Retina (tissue), 1 donor: ENCODE results near the gene SLC7A14.
A peak's percentile ranks its signal among the peaks of the same experiment; 100 is the strongest.

Experiments
- DNase-seq: peaks from one replicate; pipeline ENCODE4 v3.0.0-alpha.2; 2016

The SLC7A14 gene

DNA sequence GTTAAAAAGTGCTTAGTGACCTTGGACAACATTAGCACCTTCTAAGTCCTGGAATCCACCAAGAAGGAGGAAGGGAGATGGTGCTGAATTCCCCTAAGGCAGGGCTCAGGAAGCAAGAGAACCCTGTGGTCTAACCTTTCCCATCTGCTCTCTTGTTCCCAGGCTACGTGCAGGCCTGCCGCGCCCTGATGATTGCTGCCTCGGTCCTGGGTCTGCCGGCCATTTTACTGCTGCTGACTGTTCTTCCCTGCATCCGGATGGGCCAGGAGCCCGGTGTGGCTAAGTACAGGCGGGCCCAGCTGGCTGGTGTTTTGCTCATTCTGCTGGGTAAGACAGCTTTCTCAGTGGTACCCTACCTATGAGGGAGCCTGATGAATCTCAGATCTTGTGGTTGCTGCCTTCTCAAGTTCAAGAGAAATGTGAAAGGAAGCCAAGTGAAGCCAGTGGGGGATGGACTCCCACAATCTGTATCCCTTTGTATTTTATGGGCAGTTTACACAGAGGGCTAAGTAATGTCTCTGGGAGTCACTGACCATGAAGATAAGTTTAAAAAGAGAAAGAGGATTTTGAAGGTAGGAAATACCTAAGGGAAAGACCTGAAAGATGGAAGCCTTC, 162.8 kb downstream of the SLC7A14 start:
- DNase-seq = no peak

DNA sequence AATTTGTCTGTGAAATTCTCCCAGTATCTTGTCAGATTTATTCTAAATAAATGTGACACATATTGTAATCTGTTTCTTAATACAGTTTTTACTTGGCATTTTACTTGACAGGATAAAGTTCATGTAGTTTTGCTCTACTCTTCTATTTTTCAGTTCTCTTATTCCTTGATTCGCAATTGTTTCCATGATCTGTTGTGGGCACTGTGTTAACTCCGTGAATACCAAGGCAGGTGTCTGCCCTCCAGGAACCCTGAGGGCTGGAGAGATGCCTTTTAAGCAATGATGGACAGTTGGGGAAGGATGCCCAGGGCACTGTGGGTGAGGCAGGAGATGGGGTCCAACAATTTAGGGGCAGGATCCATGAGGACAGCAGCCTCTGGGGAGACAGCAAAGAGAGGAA, 164.1 kb downstream of the SLC7A14 start:
- no peak for DNase-seq

- peak; percentile 40 for DNase-seq
Measured at GRCh38 chr3:170421111-170421641, 164.7 kb downstream of the SLC7A14 start.

DNA sequence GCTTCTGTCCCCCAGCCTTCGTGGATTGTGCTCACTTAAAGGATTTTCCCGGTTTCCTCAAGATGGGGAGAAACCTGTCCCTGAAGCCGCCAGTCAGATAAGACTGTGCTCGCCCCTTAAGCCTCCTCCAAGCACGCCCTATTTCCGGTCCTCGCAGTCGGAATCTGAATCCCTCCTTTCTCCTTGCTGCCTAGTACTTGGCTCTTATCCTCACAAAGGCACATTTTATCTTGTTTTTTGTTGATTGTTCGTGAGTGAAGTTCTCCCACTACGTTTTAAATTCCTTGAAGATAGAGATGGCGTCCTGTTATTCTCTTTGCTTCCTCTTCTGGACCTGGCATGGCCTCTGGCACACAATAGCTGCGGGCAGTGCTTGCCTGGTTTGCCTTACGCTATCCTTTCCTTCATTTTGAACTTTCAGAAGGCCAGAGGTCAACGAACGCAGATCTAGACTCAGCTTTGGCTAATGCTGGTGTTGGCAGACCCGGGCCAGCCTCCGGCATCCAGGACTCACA, 165.5 kb downstream of the SLC7A14 start:
- DNase-seq = no peak

DNA sequence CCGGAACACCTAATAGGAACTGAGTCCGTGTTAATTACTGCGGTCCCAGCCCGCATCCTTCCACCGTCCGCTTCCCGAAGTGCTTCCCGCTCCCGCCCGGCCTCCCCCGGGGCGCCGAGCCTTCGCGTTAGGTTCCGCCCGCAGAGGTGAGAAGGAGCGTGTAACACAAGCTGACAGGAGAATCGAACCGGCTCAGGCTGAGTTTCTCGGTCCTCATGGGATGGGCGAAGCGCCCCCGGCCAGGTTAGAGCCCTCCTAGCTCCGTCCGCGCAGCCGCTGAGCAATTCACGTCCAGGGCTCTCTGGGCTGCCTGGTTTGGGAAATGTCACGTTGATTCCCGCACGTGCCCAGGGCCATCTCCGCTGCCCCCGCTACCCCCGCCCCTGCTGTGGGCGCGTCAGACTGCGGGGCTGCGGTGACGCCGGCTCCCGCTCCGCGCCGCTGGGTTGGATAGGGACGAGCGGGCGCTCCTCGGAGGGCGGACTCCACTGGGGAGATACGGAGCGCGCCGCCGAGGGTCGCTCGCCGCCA, 166.3 kb downstream of the SLC7A14 start:
- peak; percentile 84 for DNase-seq

DNA sequence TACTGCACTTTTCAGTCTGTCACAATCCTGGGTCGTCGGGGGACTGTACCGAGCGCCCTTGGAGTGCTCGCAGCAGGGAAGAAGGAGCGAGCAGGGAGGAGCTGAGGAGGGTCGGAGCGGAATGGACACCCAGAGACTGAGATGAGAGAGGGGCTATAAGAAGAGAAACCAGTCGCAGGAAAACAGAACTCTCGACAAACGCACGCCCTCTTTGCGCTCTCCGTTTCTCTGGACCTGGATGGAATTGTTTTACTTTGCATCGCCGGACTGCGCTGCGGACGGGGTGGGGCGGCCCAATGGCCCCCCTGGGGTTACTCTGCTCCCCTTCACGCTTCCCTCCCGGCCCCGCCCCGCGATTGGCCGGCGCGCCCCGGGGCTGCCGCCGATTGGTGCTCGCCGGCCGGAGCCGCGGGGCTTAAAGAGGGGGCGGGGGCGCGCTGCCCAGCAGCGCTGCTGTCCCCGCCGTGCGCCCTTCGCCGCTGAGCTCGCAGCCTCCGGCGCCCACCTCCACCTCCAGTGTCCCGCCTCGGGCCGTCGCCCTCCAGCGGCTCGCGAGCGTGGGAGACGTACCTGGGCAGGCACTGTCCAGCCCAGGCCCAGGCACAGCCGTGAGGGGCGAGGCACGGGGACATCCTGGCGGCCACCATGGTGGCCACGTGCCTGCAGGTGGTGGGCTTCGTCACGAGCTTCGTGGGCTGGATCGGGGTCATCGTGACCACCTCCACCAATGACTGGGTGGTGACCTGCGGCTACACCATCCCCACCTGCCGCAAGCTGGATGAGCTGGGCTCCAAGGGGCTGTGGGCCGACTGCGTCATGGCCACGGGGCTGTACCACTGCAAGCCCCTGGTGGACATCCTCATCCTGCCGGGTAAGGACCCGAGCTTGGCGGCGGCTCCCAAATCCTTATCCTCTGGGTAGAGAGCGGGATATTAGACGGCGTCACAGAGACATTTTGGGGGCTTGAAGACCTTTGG, 167.2 kb downstream of the SLC7A14 start, which contains the start of gene CLDN11:
Gene CLDN11 (plus strand): TSS at position 447 of the 977 bp plus-strand sequence. CDS start 199 bp downstream, at position 646.
- DNase-seq = peak; percentile 81

DNA sequence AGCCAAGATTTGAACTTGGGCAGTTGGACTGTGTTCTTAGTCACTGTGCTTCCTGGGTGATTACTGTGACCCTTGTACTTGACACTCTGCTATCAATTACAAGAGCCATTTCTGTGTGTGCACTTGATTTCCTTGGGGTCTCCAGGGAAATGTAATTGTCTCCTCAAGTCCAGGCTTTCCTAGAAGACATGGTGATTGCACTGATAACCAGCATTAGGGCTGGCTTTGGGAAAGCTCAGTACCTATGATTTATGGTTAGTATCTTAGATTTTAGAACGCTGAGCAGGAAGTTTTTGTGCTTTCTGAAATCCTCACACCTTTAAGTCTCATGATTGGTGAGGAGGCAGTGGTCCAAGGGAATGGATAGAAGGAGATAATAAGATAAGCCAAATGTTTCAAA, 168.8 kb downstream of the SLC7A14 start:
- no peak for DNase-seq

GRCh38 chr3:170414202-170414663, 171.6 kb downstream of the SLC7A14 start:
- DNase-seq = peak; percentile 63

GRCh38 chr3:170413291-170413690, 172.6 kb downstream of the SLC7A14 start:
- no peak for DNase-seq

- DNase-seq = no peak
Measured at GRCh38 chr3:170410428-170411029, 175.3 kb downstream of the SLC7A14 start.
